Measurements from ENCODE around the gene NME5. TPM values are rescaled to one million over a fixed set of nuclear protein-coding genes. Genes with fewer than 3 reads are reported as not detected.

The NME5 gene, protein sequence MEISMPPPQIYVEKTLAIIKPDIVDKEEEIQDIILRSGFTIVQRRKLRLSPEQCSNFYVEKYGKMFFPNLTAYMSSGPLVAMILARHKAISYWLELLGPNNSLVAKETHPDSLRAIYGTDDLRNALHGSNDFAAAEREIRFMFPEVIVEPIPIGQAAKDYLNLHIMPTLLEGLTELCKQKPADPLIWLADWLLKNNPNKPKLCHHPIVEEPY
- 7.3 TPM for total RNA-seq
- long read RNA-seq, partial matches to known transcripts, result 0 of 2 reads
- long read RNA-seq, other reads (novel, unspliced or antisense), result 1 of 2 reads

DNA sequence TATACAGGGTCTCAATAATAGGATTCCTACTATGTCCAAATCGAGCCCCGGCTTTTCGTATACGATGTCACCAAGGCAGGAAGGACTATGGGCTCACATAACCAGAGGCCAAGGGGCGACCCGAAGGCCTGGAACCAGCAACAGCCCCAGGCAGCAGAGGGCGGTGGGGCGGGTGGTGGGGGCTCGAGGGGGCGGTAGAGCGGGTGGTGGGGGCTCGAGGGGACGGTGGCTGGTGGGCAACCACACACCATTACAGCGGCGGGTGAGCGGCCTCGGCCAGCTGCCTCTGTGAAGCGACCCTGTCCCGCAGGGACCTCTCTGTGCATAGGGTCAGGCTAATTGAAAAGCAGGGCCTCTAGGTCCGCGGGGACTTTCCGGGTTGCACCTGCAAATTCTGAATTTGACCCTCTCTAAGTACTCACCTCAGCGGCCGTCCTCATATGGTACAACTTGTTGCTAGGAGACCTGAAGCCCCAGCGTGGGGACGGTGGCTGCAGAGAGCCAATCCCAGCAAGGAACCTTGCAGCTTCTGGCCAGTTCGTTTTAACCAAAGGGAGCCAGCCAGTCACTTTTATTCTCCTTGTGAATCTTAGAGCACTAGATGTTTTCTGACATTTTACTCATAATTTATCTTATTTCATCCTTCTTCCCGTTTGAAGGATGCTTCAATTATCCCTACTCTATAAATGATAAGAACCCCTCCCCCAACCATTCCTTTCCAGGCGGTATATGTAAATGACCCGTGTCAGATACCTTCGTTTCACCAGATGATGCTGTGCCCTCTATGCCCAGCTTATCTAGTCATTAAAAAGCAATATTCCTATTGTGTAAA, at the start of gene NME5:
Gene NME5 (minus strand): TSS at position 480 of the 832 bp plus-strand sequence. CDS start 648 bp downstream, outside the sequence.
- intact Hi-C loops (cut with DNase I), result no loop called here
- ATAC-seq (peak; percentile 94 to 96), DNase-seq (peak; percentile 78)
- Histone ChIP-seq H3K27ac (no peak within 1 kb of the TSS), H3K27me3 (ENCODE audit: low read depth) (peaks cover 3% of the 10 kb centered on the region), H3K9me3 (no peaks in the 10 kb centered on the region), H3K36me3 (no peaks in the 10 kb centered on the region), H3K4me1 (peaks cover 6% of the 10 kb centered on the region), H3K4me3 (peak within 1 kb of the TSS; percentile 64)
- TF ChIP-seq CTCF (IDR thresholded peaks at IDR 0.05), result no peak

DNA sequence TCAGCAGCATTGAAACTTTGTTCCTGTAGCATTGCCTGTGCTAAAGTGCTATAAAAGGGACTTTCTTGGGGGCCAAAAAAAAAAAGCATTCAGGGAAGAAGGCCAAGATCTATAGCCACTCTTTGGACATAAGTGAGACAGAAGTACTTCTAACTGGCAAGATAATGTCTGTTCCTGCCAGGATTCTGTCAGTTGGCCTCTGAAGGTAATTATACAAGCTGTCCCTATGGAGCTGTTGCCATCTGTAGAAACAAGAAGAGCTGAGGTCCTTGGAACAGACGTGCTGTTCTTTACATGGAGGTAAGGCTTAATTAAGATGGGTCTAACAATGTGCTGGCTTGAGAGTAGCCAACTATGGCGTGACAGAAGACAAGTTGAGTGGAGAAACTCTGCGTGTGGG, 49.4 kb upstream of the NME5 start:
- no peaks in the 10 kb centered on the region for H3K4me1 ChIP-seq
- H3K27ac ChIP-seq, result no peak overlapping the region
- H3K27me3 ChIP-seq (ENCODE audit: low read depth), result no peaks in the 10 kb centered on the region
- no peak for TF ChIP-seq CTCF (IDR thresholded peaks at IDR 0.05)
- H3K9me3 ChIP-seq, result no peaks in the 10 kb centered on the region
- no peak for ATAC-seq
- peaks cover 90% of the 10 kb centered on the region for H3K36me3 ChIP-seq
- intact Hi-C loops (cut with DNase I), result no loop called here
- DNase-seq, result no peak
- no peak overlapping the region for H3K4me3 ChIP-seq

- no peaks in the 10 kb centered on the region for H3K27me3 ChIP-seq (ENCODE audit: low read depth)
- no peaks in the 10 kb centered on the region for H3K4me1 ChIP-seq
- no peak for TF ChIP-seq CTCF (IDR thresholded peaks at IDR 0.05)
- H3K4me3 ChIP-seq, result no peak overlapping the region
- no peak for DNase-seq
- H3K36me3 ChIP-seq, result peaks cover 64% of the 10 kb centered on the region
- peak; percentile 61 to 81 for ATAC-seq
- no peaks in the 10 kb centered on the region for H3K9me3 ChIP-seq
- no peak overlapping the region for H3K27ac ChIP-seq
- intact Hi-C loops (cut with DNase I), result no loop called here
These were observed 46.8 kb upstream of the NME5 start for GRCh38 chr5:138186002-138186447.

DNA sequence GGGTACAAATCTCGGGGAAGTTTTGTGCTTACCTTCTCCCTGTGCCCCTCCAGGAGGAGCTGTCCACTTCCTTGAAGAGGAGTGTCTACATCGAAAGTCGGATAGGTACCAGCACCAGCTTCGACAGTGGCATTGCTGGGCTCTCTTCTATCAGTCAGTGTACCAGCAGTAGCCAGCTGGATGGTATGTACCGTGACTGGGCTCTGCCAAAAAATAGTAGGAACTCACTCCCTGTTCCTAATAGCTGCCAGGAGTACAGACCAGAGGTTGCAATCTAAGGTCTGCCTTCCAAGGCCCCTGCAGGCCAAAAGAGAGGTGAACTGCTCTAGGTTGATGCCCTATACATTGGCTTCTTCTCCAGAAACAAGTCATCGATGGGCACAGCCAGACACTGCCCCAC, 43.6 kb upstream of the NME5 start:
- peaks cover 8% of the 10 kb centered on the region for H3K4me1 ChIP-seq
- DNase-seq (no peak), ATAC-seq (no peak)
- intact Hi-C loops (cut with DNase I), result no loop called here
- TF ChIP-seq CTCF (IDR thresholded peaks at IDR 0.05), result no peak
- H3K4me3 ChIP-seq, result no peak overlapping the region
- no peak overlapping the region for H3K27ac ChIP-seq
- no peaks in the 10 kb centered on the region for H3K27me3 ChIP-seq (ENCODE audit: low read depth)
- H3K9me3 ChIP-seq, result no peaks in the 10 kb centered on the region
- H3K36me3 ChIP-seq, result peaks cover 34% of the 10 kb centered on the region

- peaks cover 36% of the 10 kb centered on the region for H3K36me3 ChIP-seq
- peaks cover 27% of the 10 kb centered on the region for H3K4me1 ChIP-seq
- no peak overlapping the region for H3K4me3 ChIP-seq
- H3K27me3 ChIP-seq (ENCODE audit: low read depth), result no peaks in the 10 kb centered on the region
- ATAC-seq (no peak), DNase-seq (no peak)
- no peaks in the 10 kb centered on the region for H3K9me3 ChIP-seq
- intact Hi-C loops (cut with DNase I), result no loop called here
- TF ChIP-seq CTCF (IDR thresholded peaks at IDR 0.05), result no peak
- H3K27ac ChIP-seq, result no peak overlapping the region
These were observed 41.6 kb upstream of the NME5 start for GRCh38 chr5:138180841-138181240.
